ENCODE results near the gene IMP4. TPM values are rescaled to one million over a fixed set of nuclear protein-coding genes. Genes with fewer than 3 reads are reported as not detected.

The IMP4 gene, protein sequence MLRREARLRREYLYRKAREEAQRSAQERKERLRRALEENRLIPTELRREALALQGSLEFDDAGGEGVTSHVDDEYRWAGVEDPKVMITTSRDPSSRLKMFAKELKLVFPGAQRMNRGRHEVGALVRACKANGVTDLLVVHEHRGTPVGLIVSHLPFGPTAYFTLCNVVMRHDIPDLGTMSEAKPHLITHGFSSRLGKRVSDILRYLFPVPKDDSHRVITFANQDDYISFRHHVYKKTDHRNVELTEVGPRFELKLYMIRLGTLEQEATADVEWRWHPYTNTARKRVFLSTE
- 127 and 174 TPM in 2 replicates for total RNA-seq

DNA sequence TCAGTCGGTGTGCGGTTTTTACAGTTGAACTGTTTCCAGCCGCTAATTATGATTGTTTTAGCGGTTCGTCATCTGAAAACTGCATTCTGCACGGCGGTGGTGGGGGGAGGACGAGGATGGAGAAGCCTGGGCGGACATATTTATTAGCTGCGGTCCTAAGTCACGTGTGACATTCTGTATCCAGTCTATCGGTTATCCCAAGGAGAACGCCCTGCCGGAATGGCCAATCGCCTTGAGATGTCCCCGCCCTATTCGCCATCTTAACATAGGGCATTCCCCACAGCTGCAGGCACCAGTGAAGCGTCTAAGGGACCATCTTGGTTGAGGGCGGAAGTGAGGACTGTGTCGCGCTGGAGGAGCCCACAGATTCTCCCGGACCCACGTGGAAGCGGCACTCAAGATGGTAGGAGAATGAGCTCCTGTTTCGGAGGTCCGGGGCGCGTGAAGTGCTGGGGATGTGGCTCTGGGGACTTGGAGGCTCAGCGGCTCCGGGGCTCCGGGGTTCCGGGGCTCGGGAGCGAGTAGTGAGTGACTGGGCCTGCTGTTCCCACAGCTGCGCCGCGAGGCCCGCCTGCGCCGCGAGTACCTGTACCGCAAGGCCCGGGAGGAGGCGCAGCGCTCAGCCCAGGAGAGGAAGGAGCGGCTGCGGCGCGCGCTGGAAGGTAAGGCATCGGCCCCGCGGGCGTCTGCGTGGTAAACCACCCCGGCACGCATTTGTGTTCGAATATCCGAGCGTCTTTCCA lies at the start of gene IMP4:
Gene IMP4 (plus strand): TSS at position 365 of the 743 bp plus-strand sequence. CDS start 36 bp downstream, at position 401.

DNA sequence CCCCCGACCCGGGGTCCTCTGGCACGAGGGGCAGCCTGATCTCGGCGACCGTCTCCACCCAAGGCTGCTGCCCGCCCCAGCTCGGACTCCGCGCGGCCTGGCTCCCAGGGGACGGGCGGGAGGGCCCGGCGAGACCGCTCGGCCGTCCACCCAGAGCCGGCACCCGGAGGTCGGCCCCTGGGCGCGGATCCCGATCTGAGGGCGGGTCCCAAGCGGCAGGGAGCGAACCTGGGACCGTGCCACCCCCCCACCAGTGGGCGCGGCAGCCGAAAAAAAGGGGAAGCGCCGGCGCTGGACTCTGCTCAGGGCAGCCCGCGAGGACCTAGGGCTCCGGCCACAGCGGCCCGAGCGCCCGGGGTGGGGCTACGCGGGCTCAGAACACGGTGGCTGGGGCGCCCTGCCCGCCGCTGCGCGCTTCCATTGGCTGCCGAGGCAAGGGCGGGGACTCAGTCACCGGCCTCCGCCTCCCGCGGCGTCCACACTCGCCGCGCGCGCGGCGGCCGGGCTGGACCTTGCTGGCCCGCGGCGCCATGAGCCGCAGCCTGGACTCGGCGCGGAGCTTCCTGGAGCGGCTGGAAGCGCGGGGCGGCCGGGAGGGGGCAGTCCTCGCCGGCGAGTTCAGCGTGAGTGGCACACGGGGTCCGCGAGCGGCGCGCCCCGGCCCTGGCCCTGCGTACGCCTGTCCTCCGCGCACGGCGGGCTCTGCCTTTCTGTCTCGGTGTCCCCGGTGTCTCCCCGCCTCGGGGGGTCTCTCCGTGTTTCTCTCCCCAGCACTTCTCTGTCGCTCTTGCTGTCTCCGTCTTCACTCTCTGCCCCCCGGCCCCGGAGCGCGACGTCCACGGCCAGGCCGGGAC lies 13.1 kb downstream of the IMP4 start, which contains the start of gene PTPN18:
Gene PTPN18 (plus strand): TSS at position 479 of the 854 bp plus-strand sequence. CDS start 52 bp downstream, at position 531.

Other genes with a start within 250 kb of the IMP4 start
- not detected in 2 replicates for gene POTEF, start 213.7 kb upstream of the IMP4 start, total RNA-seq
- gene CCDC74B, start 197.8 kb upstream of the IMP4 start, total RNA-seq, result 2.9 and 3.7 TPM in 2 replicates
- gene SMPD4, start 161.3 kb upstream of the IMP4 start, total RNA-seq, result 34.5 and 45.2 TPM in 2 replicates
- 291 and 333 TPM in 2 replicates for gene MZT2B, start 160.6 kb upstream of the IMP4 start, total RNA-seq
- not detected in 2 replicates for gene TUBA3E, start 144.5 kb upstream of the IMP4 start, total RNA-seq
- 14.0 and 14.6 TPM in 2 replicates for gene PTPN18, start 13.2 kb downstream of the IMP4 start, total RNA-seq
- not detected in 2 replicates for gene POTEI, start 166.4 kb downstream of the IMP4 start, total RNA-seq
- gene CFC1B, start 178.3 kb downstream of the IMP4 start, total RNA-seq, result not detected in 2 replicates

All from hair follicular keratinocyte (primary cell).